HG02571 (cell line): Measurements from ENCODE around the gene SIGLEC7.

Source experiments
- ATAC-seq: cut with Tn5 transposase; IDR thresholded peaks from one replicate; pipeline ENCODE4 v1.9.1; 2021; ENCODE audit warnings: mild to moderate bottlenecking, moderate library complexity; ENCODE audit not compliant: unreplicated experiment

SIGLEC7 gene

DNA sequence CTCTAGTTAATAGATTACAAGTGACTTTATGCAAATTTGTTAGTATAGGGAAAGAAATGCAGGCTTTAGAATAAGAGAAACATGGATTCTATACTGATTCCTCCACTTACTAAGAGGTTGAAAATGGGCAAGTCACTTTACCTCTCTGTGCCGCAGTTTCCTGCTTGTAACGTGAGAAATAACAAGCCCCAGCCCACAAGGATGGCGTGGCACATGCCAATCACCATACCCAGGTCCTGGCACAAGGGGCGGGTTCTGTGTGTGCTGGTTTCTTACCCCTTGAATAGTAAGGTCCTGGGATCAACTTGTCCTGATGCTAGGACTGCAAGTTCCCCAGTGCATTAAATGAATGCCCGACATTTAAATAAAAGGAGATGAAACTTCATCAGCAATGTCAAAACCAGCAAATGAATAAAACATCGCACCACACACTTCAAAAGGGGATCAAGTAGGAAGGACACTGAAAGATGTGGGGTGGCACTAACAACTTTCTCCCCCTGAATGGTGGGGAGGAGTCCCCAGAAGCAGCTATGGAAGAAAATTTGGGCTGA lies 25.3 kb upstream of the SIGLEC7 start:
- ATAC-seq = no peak

DNA sequence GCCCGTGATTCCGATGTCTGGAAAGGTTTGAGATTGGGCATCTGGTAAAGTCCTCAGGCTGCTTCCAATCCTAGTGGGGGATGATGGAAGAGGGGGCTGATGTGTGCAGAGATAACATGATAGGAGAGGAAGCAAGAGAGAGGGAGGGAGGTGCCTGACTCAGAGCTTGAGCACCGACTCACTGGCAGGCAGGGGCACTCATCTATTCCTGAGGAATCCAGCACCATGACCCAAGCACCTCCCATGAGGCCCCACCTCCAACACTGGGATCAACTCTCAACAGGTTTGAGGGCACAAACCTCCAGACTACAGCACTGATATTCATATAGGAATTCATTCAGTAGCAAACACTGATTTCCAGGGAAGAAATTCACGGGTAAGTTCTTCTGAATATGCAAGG lies 23.0 kb upstream of the SIGLEC7 start:
- no peak for ATAC-seq

DNA sequence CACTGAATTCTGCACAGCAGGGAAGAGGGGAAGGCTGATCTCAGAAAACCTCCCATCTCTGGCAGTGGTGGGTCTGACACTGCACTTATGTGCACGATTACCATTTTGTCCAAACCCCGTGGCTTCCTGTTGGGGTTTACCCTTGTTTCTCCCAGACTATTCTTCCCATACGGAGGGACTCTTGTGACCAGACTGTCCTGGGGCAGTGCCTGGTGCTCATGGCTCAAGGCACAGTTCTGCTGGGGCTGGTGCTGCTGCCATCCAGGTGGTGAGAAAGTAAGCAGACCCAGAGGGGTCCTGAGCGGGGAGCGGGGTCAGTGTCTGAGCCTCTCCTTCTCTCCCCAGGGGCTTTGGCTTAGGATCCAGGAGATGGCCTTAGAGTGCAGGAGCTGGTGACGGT lies 22.5 kb upstream of the SIGLEC7 start:
- no peak for ATAC-seq

DNA sequence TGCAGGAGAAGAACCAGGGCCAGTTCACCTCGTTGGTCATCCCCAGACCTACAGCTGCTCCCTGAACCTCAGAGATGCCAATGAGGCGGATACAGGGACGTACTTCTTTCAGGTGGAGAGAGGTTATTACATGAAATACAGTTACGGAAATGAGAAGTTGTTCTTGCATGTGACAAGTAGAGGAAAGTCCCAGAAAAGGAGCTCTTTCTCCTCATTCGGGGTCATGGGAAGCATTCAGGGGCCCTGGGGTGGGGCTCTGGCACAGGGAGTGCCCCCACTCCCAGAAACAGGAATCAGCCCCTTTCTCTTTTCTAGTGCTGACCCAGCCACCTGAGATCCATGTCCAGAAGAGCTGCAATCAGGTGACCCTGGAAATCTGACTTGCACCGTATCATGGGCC lies 21.9 kb upstream of the SIGLEC7 start:
- ATAC-seq = no peak

DNA sequence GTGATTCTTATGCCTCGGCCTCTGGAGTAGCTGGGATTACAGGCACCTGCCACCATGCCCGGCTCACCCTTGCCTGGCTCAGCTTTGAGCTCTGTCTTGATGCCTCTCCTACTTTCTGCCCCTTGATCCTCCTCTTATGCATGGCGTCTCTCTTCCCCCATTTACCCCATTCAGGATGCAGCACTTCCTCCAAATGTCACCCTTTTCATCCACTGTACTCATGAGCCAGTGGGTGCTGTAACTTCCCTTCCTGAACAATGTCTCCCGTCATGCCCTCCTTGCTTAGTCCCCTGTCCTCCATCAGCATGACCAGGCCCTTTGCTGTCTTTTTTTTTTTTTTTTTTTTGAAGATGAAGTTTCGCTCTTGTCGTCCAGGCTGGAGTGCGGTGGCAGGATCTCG lies 20.8 kb upstream of the SIGLEC7 start:
- no peak for ATAC-seq

DNA sequence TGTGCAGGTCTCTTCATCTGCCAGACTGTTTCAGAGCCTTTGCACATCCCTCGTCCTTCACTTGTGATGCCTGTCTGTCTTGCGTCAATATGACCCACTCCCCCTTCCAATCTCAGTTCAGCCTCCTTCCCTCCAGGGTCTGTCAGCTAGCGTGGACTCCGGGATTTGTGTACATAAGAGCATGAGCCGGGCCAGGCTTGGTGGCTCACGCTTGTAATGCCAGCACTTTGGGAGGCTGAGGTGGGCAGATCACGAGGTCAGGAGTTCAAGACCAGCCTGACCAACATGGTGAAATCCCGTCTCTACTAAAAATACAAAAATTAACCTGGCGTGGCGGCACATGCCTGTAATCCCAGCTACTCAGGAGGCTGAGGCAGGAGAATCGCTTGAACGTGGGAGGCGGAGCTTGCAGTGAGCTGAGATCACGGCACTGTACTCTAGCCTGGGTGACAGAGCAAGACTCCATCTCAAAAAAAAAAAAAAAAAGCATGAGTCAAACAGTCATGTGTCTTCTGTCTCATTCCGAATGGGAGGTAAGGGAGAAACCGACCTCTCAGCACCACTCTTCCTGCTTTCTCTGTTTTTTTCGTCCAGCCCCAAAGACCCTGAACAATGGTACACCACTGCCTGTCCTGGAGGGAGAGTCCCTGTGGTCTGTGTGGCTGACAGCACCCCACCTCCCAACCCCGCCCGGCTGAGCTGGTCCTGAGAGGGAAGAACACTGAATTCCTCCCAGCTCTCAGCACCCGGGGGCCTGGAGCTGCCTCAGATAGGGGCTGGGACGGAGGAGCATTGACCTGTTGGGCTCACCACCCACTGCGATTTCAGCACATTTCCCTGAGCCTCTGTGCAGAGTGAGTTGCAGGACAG lies 19.8 kb upstream of the SIGLEC7 start:
- ATAC-seq = no peak

DNA sequence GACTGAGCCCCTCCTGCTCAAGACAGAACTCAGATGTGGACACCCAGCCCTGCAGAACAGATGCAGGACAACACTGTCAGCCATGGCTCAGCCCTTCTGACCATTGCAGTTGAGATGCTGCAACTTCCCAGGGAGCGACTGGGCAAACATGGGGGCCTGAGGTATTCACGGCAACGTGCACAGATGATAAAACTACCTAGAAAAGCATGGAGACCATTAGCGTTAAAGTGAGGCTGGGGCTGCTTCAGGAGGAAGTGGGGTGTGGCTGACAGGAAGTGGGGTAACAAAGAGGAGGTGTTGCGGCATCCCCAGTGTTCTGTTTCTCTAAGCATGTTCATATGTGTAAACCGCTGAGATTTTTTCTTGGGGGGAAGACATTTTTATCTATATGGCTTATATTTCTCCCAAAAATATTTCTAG lies 18.7 kb upstream of the SIGLEC7 start:
- ATAC-seq = no peak

DNA sequence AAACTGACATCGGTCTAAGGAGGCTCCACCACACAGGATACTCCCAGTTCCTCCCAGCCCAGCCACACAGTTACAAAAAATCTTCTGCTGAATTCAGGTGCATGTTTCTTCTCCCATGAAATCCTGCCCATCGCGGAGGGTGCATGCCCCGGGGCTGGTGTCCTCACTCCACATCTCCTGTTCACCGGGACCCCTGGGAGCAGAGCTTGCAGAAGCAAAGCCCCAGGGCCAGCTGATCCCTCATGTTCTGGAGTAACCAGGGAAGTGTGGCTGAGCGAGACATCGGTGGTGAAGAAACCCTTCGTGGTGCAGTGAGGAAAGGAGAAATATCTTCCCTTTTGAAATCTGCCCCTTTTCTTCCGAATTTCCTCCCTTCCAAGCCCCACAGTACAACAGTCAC lies 18.3 kb upstream of the SIGLEC7 start:
- no peak for ATAC-seq

DNA sequence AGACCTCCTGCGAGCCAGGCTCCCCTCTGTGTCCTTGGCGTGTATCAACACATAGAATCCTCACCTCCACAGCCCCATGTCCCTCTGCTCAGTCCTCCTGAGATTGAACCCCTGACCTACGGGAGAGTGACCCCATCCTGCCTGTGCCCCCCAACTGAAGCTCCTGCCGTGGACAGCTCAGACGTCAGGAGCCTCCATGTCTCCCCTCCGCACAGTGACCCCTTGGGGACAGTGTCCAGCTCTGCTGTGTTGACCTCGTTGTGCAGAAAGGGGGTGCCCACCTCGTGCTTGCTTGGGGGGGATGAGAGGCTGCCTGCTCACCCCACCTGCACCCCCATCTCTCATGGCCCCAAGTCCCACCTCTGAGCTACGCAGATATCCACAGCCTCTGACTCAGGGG lies 17.9 kb upstream of the SIGLEC7 start:
- no peak for ATAC-seq

DNA sequence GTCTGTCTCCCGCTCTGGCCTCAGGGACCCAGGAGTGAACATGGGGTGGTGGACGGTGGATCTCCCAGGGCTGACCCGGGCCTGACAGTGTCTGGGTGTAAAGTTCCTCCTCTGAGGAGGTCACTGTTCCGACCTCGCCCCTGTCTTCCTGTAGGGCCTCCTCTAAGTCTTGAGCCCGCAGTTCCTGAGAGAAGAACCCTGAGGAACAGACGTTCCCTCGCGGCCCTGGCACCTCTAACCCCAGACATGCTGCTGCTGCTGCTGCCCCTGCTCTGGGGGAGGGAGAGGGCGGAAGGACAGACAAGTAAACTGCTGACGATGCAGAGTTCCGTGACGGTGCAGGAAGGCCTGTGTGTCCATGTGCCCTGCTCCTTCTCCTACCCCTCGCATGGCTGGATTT lies 17.4 kb upstream of the SIGLEC7 start, which contains the start of gene SIGLEC9:
Gene SIGLEC9 (plus strand): TSS at position 178 of the 400 bp plus-strand sequence. CDS start 69 bp downstream, at position 247.
- ATAC-seq = no peak

DNA sequence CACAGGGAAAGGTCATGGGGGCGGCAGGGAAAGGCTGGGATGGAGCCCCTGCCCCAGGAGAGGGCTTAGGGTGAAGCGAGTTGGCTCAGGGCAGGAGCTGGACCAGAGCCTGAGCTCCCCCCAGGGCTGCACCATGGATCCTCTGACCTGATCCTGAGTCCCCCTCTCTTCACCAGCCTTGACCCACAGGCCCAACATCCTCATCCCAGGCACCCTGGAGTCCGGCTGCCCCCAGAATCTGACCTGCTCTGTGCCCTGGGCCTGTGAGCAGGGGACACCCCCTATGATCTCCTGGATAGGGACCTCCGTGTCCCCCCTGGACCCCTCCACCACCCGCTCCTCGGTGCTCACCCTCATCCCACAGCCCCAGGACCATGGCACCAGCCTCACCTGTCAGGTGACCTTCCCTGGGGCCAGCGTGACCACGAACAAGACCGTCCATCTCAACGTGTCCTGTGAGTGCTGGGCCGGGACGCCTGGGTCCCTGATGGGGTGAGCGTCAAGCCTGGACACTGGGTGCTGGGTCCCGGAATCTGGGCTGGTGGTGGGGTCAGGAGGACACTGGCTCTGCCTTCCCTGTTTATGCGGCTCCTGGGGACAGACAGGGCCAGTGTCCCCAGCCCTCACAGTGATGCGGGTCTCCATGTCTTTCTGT lies 16.6 kb upstream of the SIGLEC7 start:
- ATAC-seq = no peak

DNA sequence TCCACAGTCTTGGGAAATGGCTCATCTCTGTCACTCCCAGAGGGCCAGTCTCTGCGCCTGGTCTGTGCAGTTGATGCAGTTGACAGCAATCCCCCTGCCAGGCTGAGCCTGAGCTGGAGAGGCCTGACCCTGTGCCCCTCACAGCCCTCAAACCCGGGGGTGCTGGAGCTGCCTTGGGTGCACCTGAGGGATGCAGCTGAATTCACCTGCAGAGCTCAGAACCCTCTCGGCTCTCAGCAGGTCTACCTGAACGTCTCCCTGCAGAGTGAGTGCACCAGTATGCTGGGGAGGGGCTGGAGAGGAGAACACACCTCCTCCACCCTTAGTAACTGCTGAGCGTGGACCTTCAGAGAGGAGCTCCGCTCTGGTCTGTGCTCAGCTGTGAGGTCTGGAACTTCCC lies 15.1 kb upstream of the SIGLEC7 start:
- no peak for ATAC-seq

DNA sequence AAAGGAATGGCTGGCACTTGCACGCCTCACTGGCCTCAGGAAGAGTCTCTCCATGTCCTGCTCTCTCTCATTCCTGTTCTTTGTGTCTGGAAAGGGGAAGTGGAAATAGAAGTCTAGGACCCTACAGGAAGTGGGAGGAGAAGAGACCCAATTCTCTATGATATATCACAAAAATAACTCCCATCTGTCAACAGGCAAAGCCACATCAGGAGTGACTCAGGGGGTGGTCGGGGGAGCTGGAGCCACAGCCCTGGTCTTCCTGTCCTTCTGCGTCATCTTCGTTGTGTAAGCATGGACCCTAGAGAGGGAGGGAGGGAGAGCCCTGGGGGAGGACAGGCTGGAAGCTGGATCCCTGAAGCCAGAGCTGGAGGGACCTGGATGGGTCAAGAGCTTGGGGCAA lies 14.3 kb upstream of the SIGLEC7 start:
- no peak for ATAC-seq

DNA sequence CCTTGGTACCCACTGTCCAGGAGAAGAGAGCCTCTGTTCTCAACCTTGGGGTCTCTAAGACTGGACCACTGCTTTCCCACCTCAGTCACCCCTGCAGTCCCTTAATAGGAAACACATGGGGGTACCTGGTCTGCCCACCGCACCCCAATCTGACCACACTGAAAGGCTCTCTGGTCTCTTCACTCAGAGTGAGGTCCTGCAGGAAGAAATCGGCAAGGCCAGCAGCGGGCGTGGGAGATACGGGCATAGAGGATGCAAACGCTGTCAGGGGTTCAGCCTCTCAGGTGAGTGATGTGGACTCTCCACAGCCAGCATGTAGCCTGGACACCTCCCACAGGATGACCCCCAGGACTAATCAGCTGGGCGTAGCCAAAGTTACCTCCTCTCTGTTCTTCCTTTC lies 13.9 kb upstream of the SIGLEC7 start:
- no peak for ATAC-seq

DNA sequence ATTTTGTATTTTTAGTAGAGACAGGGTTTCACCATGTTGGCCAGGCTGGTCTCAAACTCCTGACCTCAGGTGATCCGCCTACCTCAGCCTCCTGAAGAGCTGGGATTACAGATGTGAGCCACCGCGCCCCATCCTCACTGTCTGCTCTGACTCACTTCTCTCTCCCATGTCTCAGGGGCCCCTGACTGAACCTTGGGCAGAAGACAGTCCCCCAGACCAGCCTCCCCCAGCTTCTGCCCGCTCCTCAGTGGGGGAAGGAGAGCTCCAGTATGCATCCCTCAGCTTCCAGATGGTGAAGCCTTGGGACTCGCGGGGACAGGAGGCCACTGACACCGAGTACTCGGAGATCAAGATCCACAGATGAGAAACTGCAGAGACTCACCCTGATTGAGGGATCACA lies 12.4 kb upstream of the SIGLEC7 start:
- no peak for ATAC-seq

DNA sequence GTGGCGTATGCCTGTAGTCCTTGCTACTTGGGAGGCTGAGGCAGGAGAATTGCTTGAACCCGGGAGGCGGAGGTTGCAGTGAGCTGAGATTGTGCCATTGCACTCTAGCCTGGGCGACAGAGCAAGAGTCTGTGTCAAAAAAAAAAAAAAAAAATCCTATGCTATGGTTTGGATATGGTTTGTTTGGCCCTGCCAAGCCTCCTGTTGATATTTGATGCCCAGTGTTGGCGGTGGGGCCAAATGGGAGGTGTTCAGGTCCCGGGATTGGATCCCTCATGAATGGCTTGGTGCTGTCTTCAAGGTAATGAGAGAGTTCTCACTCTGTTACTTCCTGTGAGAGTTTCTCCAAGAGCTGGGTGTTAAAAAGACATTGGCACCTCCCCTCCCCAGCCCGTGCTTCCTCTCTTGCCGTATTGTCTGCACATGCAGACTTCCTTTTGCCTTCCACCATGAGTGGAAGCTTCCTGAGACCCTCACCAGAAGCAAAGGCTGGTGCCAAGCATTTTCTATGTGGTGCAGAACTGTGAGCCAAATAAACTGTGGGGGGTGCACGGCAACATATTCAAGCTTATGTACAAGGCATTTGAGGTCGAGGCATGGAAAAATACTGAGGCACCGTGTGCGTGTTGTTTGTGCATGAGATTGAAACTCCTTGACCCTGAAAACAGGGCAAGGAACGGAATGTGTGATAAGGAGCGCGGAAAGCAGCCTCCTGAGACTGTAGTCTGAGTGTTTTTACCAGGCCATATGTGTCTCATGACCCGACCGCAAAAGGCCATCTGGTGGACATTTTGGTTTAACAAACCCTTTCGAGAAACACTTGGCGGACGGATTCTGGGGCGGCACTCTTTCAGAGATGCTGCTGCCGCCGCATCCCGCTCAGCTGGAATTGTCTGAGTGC lies 10.1 kb upstream of the SIGLEC7 start:
- no peak for ATAC-seq

DNA sequence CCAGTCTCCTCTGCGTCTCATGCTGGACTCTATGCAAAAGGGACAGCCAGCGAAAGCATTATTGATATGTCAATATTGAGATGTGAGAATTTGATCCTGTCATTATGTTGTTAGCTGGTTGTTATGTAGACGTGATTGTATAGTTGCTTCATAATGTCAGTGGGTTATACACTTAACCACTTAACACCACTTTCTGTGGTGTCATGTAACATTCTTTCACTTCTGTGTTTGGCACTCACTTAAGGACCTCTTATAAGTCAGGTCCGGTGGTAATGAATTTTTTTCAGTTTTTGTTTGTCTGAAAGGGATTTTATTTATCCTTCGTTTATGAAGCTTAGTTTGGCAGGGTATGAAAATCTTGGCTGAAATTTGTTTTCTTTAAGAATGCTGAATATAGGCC lies 7.1 kb upstream of the SIGLEC7 start:
- ATAC-seq = no peak

DNA sequence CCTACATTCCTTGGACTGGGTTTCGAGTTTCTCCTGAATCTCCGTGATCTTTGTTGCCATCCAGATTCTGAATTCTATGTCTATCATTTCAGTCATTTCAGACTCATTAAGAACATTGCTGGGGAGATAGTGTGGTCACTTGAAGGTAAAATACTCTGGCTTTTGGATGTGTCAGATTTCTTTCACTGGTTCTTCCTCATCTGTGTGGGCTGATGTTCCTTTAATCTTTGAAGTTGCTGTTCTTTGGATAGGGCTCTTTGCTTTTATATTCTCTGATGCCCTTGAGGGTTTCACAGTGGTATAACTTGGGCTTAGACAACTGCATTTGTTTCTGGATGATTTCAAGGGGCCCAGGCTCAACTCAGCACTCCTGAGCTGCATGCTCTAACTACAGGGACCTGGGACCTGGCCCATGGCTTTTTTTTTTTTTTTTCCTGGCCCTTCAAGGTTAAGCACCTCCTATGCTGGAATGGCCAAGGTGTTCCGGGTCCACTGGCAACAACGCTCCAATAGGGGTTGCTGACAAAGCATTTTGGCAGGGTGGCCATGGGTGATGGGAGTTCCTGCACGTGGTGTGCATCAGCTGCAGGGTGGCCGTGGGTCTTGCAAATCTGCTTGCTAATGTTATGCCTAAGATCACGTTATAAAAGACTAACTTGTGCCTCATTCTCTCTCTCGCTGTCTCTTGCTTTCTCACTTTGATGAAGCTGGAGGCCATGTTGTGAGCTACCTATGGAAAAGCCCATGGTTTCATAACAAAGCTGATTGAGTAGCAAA lies 5.9 kb upstream of the SIGLEC7 start:
- no peak for ATAC-seq

DNA sequence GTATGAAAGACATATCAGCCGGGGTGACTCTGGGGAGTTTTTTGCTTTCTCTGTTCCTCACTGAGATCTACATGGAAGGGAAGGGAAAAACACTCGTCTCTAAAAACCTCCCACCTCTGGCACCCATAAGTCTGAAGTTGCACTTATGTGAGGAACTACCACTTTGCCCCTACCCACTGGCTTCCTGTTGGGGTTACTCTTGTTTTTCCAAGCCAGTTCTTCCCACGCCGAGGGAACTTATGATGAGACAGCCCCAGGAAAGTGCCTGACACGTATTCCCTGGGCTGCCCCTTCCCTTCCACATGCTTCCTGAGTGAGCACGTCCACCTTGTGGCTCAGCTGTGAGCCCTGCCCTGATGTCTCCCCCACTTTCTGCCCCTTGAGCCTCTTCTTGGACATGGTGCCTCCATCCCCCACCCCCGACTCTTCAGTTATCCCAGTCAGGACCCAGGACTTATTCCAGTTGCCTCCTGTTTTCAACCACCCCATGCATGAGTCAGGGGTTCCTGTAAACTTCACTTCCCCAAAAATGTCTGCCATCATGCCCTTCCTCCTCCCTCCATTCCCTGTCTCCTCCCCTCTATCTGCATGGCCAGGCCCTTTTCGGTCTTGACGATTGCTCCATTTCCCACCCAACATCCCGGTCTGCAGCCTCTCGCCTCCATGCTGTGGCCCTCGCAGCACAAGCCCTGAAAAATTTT lies 5.1 kb upstream of the SIGLEC7 start:
- no peak for ATAC-seq
